LNCaP clone FGC (cell line): Measurements from ENCODE around the gene SCN3A.

Source experiments
- DNase-seq: peaks from one replicate; pipeline ENCODE4 v3.0.0-alpha.2; 2011; ENCODE audit warnings: low read depth
- H3K4me3 ChIP-seq: 2 replicates; pipeline ENCODE4 v1.5.1; 2011; ENCODE audit warnings: mild to moderate bottlenecking, low read depth, low read length, control low read depth
- TF ChIP-seq, protein P1 (sequence below): IDR thresholded peaks from 2 replicates; pipeline ENCODE4 v1.5.1; 2012; ENCODE audit warnings: mild to moderate bottlenecking; ENCODE audit not compliant: control insufficient read depth, insufficient read depth; ENCODE audit errors: extremely low read depth

The SCN3A gene

DNA sequence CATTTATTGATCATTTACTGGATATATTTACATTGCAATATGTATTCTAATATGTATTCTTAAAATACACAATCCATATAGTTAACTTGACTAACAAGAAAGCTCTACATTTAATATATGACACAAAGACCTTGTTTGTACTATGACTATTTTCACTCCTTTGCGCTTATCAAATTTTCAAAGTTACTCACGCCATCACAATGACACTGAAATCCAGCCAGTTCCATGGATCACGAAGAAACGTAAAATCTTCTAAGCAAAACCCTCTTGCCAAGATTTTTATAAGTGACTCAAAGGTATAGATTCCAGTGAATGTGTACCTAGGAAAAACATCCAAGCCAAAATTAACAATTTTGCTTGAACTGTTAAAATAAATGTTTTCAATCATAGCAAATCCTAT, 39.6 kb downstream of the SCN3A start:
- TF ChIP-seq, protein P1, sequence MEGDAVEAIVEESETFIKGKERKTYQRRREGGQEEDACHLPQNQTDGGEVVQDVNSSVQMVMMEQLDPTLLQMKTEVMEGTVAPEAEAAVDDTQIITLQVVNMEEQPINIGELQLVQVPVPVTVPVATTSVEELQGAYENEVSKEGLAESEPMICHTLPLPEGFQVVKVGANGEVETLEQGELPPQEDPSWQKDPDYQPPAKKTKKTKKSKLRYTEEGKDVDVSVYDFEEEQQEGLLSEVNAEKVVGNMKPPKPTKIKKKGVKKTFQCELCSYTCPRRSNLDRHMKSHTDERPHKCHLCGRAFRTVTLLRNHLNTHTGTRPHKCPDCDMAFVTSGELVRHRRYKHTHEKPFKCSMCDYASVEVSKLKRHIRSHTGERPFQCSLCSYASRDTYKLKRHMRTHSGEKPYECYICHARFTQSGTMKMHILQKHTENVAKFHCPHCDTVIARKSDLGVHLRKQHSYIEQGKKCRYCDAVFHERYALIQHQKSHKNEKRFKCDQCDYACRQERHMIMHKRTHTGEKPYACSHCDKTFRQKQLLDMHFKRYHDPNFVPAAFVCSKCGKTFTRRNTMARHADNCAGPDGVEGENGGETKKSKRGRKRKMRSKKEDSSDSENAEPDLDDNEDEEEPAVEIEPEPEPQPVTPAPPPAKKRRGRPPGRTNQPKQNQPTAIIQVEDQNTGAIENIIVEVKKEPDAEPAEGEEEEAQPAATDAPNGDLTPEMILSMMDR, result no peak
- no peak overlapping the region for H3K4me3 ChIP-seq
- DNase-seq, result no peak

DNA sequence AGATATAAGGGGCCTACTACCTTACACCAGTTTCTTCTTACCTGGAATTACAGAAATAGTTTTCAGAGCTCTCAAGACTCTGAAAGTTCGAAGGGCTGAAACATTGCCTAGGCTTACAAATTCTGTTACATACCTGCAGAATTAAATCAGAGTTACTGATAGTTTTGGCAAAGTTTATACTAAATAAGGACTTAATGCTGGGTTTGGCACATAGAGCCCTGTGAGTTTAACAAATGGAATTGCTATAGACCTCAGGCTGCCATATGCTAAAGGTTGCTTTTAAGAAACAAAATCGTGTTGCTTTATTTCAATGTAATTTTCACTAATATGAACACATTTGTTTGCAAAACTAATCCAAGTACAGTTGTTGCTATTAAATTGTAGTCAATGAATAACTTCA, 40.1 kb downstream of the SCN3A start:
- no peak for DNase-seq
- no peak overlapping the region for H3K4me3 ChIP-seq
- TF ChIP-seq, protein P1, result no peak

DNA sequence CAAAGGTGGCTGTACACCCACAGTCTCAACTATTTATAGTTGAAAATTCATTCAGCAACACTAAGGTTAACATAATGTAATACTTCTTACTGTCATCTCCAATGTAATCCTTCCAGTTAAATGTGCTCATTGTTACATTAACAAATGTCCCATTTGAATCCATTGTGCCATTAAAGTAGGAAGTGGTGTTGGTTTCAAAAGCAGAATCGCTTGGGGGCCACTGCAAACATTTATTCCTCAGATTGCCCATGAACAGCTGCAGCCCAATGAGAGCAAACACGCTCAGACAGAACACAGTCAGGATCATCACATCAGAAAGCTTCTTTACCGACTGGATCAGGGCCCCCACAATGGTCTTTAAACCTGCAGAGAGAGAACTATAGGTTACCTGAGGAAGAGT, 41.4 kb downstream of the SCN3A start:
- DNase-seq, result no peak
- no peak overlapping the region for H3K4me3 ChIP-seq
- TF ChIP-seq, protein P1, result no peak

DNA sequence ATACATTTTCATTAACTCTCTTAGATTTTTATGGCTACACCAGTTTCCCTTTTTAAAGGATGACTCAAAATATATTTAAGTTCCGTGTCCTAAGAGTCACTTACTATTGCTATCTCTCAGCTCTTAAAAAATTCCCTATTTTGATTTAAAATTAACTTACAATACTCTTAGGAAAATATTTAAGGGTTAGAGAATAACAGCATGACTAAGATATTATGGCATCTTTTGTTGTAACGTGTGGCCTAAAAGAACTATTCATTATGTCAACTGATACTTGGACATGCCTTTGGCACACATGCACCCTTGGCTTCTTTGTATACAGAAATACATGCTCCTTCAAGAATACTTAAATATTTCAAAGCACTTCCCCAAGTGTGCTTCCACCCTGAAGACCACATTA, 42.3 kb downstream of the SCN3A start:
- no peak for DNase-seq

DNA sequence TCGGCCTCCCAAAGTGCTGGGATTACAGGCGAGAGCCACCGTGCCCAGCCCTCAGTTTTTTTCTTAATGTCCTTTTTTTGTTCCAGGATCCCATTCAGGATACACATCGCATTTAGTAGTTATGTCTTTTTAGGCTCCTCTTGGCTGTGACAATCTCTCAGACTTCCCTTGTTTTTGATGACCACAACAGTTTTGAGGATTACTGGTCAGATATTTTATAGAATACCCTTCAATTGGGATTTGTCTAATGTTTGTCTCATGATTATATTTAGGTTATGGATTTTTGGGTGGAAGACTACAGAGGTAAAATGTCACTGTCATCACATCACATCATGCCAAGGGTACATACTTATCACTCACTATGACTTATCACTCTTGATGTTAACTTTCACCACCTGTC, 46.7 kb downstream of the SCN3A start:
- no peak for DNase-seq
- TF ChIP-seq, protein P1, result no peak
- no peak overlapping the region for H3K4me3 ChIP-seq

More for the DNA sequence above, 42.3 kb downstream of the SCN3A start:
- H3K4me3 ChIP-seq, result no peak overlapping the region
- TF ChIP-seq, protein P1, result no peak

DNA sequence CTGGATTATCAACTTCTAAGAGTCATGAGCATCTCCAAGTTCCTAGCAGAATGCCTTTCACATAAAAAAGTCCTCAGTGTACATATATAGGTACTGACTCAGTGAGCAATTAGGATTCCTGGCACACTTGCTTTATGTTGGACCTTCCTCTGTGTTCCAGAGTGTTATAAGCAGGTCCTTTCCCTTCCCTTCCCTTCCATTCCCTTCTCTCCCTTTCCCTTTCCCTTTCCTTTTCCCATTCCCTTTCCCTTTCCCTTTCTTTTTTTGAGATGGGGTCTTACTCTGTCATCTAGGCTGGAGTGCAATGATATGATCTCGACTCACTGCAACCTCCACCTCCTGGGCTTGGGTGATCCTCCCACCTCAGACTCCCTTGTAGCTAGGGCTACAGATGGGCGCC, 48.7 kb downstream of the SCN3A start:
- TF ChIP-seq, protein P1, result no peak
- H3K4me3 ChIP-seq, result no peak overlapping the region
- DNase-seq, result no peak

DNA sequence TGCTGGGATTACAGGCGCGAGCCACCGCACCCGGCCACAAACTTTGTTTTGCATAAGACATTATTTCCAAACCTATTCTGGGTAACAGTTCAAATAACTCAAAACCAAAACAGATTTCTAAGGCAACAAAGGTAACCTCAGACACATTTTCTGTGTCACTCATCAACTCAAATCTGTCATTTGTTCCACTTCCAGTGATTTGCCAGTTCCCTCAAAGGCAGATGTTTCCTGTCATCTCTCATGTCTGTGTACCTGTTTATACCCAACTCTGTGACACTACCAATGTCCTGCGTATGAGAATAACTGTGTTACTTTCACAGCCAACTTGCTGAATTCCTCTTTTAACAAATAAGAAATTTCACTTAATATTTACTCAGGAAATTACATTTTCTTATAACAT, 54.4 kb downstream of the SCN3A start:
- no peak for DNase-seq
- no peak overlapping the region for H3K4me3 ChIP-seq
- TF ChIP-seq, protein P1, result no peak
